IMR-90 (cell line): ENCODE measurements around the gene CCK. TPM values are rescaled to one million over a fixed set of nuclear protein-coding genes. Genes with fewer than 3 reads are reported as not detected.
A peak's percentile ranks its signal among the peaks of the same experiment; 100 is the strongest.

Source experiments
- ATAC-seq: fragments of 200-7000 bp; cut with Tn5 transposase; 2 replicates; pipeline ENCODE4 v1.9.1; 2020; ENCODE audit warnings: low read depth, mild to moderate bottlenecking, moderate library complexity
- BruUV-seq: library from RNA; stranded (reverse); fragments of 400-500 nt; replicated peaks from 2 replicates; lab custom pipeline; 2021; lab: Mats Ljungman, UMichigan
- CTCF ChIA-PET: fragments of 300-600 bp; formaldehyde crosslinking; extraction: SDS; loops from one replicate; lab custom pipeline; 2021; ENCODE audit warnings: antibody characterized with exemption; lab: Yijun Ruan, JAX
- POLR2A ChIA-PET: fragments of 300-600 bp; sonication (Branson Sonifier 250); formaldehyde crosslinking; loops from one replicate; lab custom pipeline; 2022; ENCODE audit warnings: antibody characterized with exemption; ENCODE audit not compliant: unreplicated experiment; lab: Charles Lee
- DNase-seq: peaks from one replicate; pipeline ENCODE4 v3.0.0; 2013
- H2AFZ ChIP-seq: replicated peaks from 2 replicates; pipeline ENCODE3; 2013; ENCODE audit warnings: low read length, mild to moderate bottlenecking; ENCODE audit not compliant: poor library complexity
- H2AK5ac ChIP-seq: 2 replicates; pipeline ENCODE4 v1.6.1; 2013; ENCODE audit warnings: low read depth, low read length, inconsistent platforms
- H2AK9ac ChIP-seq: replicated peaks from 2 replicates; pipeline ENCODE3; 2013; ENCODE audit warnings: mild to moderate bottlenecking, low read depth, low read length, moderate library complexity; ENCODE audit not compliant: poor library complexity
- H2BK120ac ChIP-seq: 2 replicates; pipeline ENCODE4 v1.6.1; 2013; ENCODE audit warnings: low read depth, low read length, inconsistent platforms
- H2BK15ac ChIP-seq: 3 replicates; pipeline ENCODE4 v1.6.1; 2013; ENCODE audit warnings: low read depth, low read length, inconsistent platforms
- H2BK20ac ChIP-seq: 2 replicates; pipeline ENCODE4 v1.6.1; 2013; ENCODE audit warnings: low read depth, mild to moderate bottlenecking, inconsistent platforms, low read length, moderate library complexity
- H2BK5ac ChIP-seq: 2 replicates; pipeline ENCODE4 v1.6.1; 2013; ENCODE audit warnings: mild to moderate bottlenecking, low read depth, low read length, inconsistent platforms; ENCODE audit not compliant: poor library complexity, severe bottlenecking
- H3K14ac ChIP-seq: replicated peaks from 2 replicates; pipeline ENCODE4 v1.6.1; 2013; ENCODE audit warnings: low read depth, low read length, inconsistent platforms
- H3K18ac ChIP-seq: 2 replicates; pipeline ENCODE4 v1.6.1; 2013; ENCODE audit warnings: low read depth, low read length, control low read depth
- H3K23ac ChIP-seq: 2 replicates; pipeline ENCODE4 v1.6.1; 2013; ENCODE audit warnings: low read depth, low read length, inconsistent platforms
- H3K27ac ChIP-seq: 2 replicates; pipeline ENCODE4 v1.5.1; 2013; ENCODE audit warnings: mild to moderate bottlenecking, control low read depth, low read length; ENCODE audit not compliant: insufficient read depth
- H3K27me3 ChIP-seq: 2 replicates; pipeline ENCODE4 v1.6.1; 2013; ENCODE audit warnings: low read length; ENCODE audit not compliant: control insufficient read depth, insufficient read depth
- H3K36me3 ChIP-seq: 2 replicates; pipeline ENCODE4 v1.6.1; 2013; ENCODE audit warnings: low read length, mixed read lengths; ENCODE audit not compliant: control insufficient read depth, insufficient read depth
- H3K4ac ChIP-seq: 2 replicates; pipeline ENCODE4 v1.6.1; 2013; ENCODE audit warnings: low read depth, low read length, inconsistent platforms
- H3K4me1 ChIP-seq: 2 replicates; pipeline ENCODE4 v1.6.1; 2013; ENCODE audit warnings: low read length, mixed read lengths; ENCODE audit not compliant: control insufficient read depth, insufficient read depth
- H3K4me2 ChIP-seq: 2 replicates; pipeline ENCODE4 v1.6.1; 2013; ENCODE audit warnings: low read depth, mild to moderate bottlenecking, control low read depth, low read length, moderate library complexity
- H3K4me3 ChIP-seq: 2 replicates; pipeline ENCODE4 v1.5.1; 2013; ENCODE audit warnings: low read depth, mild to moderate bottlenecking, control low read depth, low read length, moderate library complexity; ENCODE audit not compliant: insufficient read depth
- H3K56ac ChIP-seq: 2 replicates; pipeline ENCODE4 v1.6.1; 2013; ENCODE audit warnings: low read length, inconsistent platforms; ENCODE audit not compliant: insufficient read depth; ENCODE audit errors: extremely low read depth
- H3K79me1 ChIP-seq, 2 experiments: 2 replicates each; pipeline ENCODE4 v1.6.1; 2013; ENCODE audit warnings: low read length in 2 of 2, inconsistent platforms in 1 of 2, low read depth in 1 of 2
- H3K9ac ChIP-seq: 2 replicates; pipeline ENCODE4 v1.6.1; 2013; ENCODE audit warnings: low read depth, low read length, control low read depth
- H3K9me1 ChIP-seq: 2 replicates; pipeline ENCODE4 v1.6.1; 2013; ENCODE audit warnings: low read length, inconsistent platforms; ENCODE audit not compliant: insufficient read depth
- H3K9me3 ChIP-seq: 2 replicates; pipeline ENCODE4 v1.6.1; 2013; ENCODE audit warnings: low read length; ENCODE audit not compliant: control insufficient read depth, insufficient read depth
- H4K20me1 ChIP-seq: 2 replicates; pipeline ENCODE4 v1.6.1; 2013; ENCODE audit warnings: low read length, inconsistent platforms; ENCODE audit not compliant: insufficient read depth
- H4K5ac ChIP-seq: 2 replicates; pipeline ENCODE4 v1.6.1; 2013; ENCODE audit warnings: mild to moderate bottlenecking, low read depth, low read length, control low read depth
- H4K8ac ChIP-seq, 2 experiments: 2 replicates each; pipeline ENCODE4 v1.6.1; 2013; ENCODE audit warnings: low read depth in 2 of 2, low read length in 2 of 2, control low read depth in 1 of 2, inconsistent platforms in 1 of 2
- H4K91ac ChIP-seq: 2 replicates; pipeline ENCODE4 v1.6.1; 2013; ENCODE audit warnings: low read depth, low read length, inconsistent platforms; ENCODE audit not compliant: insufficient read depth
- BHLHE40 ChIP-seq: fragments of 150-350 bp; IDR thresholded peaks from 2 replicates; pipeline ENCODE4 v1.6.1; 2016; ENCODE audit warnings: mild to moderate bottlenecking, low read depth, low read length
- MAZ ChIP-seq: IDR thresholded peaks from 2 replicates; pipeline ENCODE4 v1.6.1; 2012; ENCODE audit warnings: low read depth, mild to moderate bottlenecking, low read length, improper control_type of control experiment, moderate library complexity, borderline replicate concordance
- NFE2L2 ChIP-seq: fragments of 150-350 bp; IDR thresholded peaks from 2 replicates; pipeline ENCODE4 v1.6.1; 2016; ENCODE audit warnings: low read depth, mild to moderate bottlenecking, low read length
- USF2 ChIP-seq: fragments of 150-350 bp; IDR thresholded peaks from 2 replicates; pipeline ENCODE4 v1.6.1; 2017; ENCODE audit warnings: mild to moderate bottlenecking, antibody characterized with exemption, low read length, low read depth
- WGBS, 2 experiments: methylation state at CpG; one replicate each; pipeline versions ENCODE4 v1.1.5 to v1.1.7; 2013; ENCODE audit warnings: missing lambda C conversion rate in 2 of 2; ENCODE audit not compliant: insufficient read length in 1 of 2; ENCODE audit errors: extremely low coverage in 2 of 2; 5-methylcytosine and 5-hydroxymethylcytosine counted together
- dilution Hi-C: fragments of 300-500 bp; cut with HindIII; formaldehyde crosslinking; loops from one replicate; pipeline ENCODE4 v1.14.3; 2018; ENCODE audit warnings: low sequenced_read_pairs; ENCODE audit not compliant: unreplicated experiment
- in situ Hi-C: fragments of 300-500 bp; cut with MboI; formaldehyde crosslinking; loops from 3 replicates; pipeline ENCODE4 v1.14.3; 2019; ENCODE audit warnings: low sequenced_read_pairs, inconsistent platforms, mixed read lengths
- intact Hi-C: fragments of 100-400 bp; cut with micrococcal nuclease; formaldehyde crosslinking; loops from 2 replicates; pipeline ENCODE4 v1.10.0; 2022
- polyA plus RNA-seq, 3 experiments: library from polyadenylated mRNA; depleted of rRNA; stranded (reverse); fragments of >200 nt; gene quantifications; 2 replicates each; pipeline ENCODE4 v1.2.3, GENCODE V29; 2012; ENCODE audit warnings: low replicate concordance in 1 of 3
- total RNA-seq: library from RNA; depleted of rRNA; stranded (reverse); fragments of >200 nt; gene quantifications from 2 replicates; pipeline ENCODE4 v1.2.3, GENCODE V29; 2012

Gene CCK
- total and polyA plus RNA-seq, 2 of the 4 experiments (the other 2 are of a cell fraction) = 0.43 TPM; not detected in 1

- Histone ChIP-seq H2BK120ac (no peak overlapping the region), H3K4me3 (no peak overlapping the region), H3K9ac (no peak overlapping the region), H3K9me3 (no peaks in the 10 kb centered on the region), H3K56ac (no peak overlapping the region), H4K5ac (no peak overlapping the region), H4K91ac (no peak overlapping the region), H3K18ac (no peak overlapping the region), H2AFZ (no peak overlapping the region), H2AK9ac (no peak overlapping the region), H3K14ac (no peak overlapping the region), H3K23ac (no peak overlapping the region), H2BK5ac (no peak overlapping the region), H3K4me1 (peaks cover 8% of the 10 kb centered on the region), H3K27ac (no peak overlapping the region), H3K4ac (no peak overlapping the region), H2AK5ac (no peak overlapping the region), H2BK20ac (no peak overlapping the region), H3K36me3 (peaks cover 12% of the 10 kb centered on the region), H3K79me1 (no peaks in the 10 kb centered on the region), H3K9me1 (peaks cover 15% of the 10 kb centered on the region), H4K8ac (no peak overlapping the region), H2BK15ac (no peak overlapping the region), H3K4me2 (no peak overlapping the region), H4K20me1 (no peaks in the 10 kb centered on the region), H3K27me3 (peaks cover 9% of the 10 kb centered on the region; the same call in 1 of the 2 replicates)
- dilution Hi-C loops = no loop called here
- WGBS, 2 experiments = 85% methylated on average over 6 of the region's 11 CpGs; no CpG with 5 or more reads in 1 of the 2 experiments
- ChIA-PET CTCF (interaction anchor here (0.7 kb wide), 1 partner anchor 533 kb away, joined by 7 read pairs; no protein-coding TSS in a partner anchor), POLR2A (no interaction called here)
- TF ChIP-seq BHLHE40 (no peak), MAZ (no peak), USF2 (0 out of 2 replicates have a peak, but pooled peaks have one; percentile 25), NFE2L2 (no peak)
- DNase-seq (no peak), ATAC-seq (no peak)
- BruUV-seq = no TSS peak
- intact Hi-C loops = loop anchor here (5.0 kb wide), 1 partner anchor 109 kb away; no protein-coding TSS in a partner anchor
- in situ Hi-C loops = loop anchor here (10.0 kb wide), 1 partner anchor 218 kb away; no protein-coding TSS in a partner anchor
These were observed 39.2 kb downstream of the CCK start for GRCh38 chr3:42226470-42227425.
